HL-60 (cell line): ENCODE measurements around the gene LDLRAD3.

ENCODE experiments used
- POLR2AphosphoS5 ChIP-seq: IDR thresholded peaks from 2 replicates; pipeline ENCODE4 v1.6.1; 2012; ENCODE audit warnings: low read depth
- TF ChIP-seq, protein P1 (sequence below): IDR thresholded peaks from one replicate; pipeline ENCODE4 v1.5.1; 2011; ENCODE audit warnings: low read length, control low read depth, inconsistent platforms; ENCODE audit not compliant: insufficient read depth

DNA sequence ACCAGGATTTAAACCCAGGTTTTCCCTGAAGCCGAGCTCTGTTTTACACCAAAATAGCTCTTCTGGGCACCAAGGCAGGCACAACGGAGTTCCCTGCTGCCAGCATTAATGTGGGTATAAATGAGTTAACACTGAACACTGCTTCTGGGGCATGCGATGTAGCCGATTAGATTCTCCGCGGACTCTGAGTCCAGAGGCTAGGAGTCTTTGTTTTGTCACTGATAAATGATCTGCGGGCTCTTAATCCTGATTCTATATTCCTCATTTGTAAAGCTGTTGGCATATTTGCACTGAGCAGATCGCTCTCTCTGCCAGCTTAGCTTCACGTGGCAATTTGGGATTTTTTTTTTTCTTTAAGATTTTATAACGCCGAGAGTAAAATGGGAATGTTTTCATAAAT is 16.8 kb upstream of the LDLRAD3 start:
- TF ChIP-seq, protein P1, sequence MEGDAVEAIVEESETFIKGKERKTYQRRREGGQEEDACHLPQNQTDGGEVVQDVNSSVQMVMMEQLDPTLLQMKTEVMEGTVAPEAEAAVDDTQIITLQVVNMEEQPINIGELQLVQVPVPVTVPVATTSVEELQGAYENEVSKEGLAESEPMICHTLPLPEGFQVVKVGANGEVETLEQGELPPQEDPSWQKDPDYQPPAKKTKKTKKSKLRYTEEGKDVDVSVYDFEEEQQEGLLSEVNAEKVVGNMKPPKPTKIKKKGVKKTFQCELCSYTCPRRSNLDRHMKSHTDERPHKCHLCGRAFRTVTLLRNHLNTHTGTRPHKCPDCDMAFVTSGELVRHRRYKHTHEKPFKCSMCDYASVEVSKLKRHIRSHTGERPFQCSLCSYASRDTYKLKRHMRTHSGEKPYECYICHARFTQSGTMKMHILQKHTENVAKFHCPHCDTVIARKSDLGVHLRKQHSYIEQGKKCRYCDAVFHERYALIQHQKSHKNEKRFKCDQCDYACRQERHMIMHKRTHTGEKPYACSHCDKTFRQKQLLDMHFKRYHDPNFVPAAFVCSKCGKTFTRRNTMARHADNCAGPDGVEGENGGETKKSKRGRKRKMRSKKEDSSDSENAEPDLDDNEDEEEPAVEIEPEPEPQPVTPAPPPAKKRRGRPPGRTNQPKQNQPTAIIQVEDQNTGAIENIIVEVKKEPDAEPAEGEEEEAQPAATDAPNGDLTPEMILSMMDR = no peak
- no peak for TF ChIP-seq POLR2AphosphoS5
